Common myeloid progenitor, CD34-positive (primary cell): ENCODE measurements around the gene ABCA2.
A peak's percentile ranks its signal among the peaks of the same experiment; 100 is the strongest.

Source experiments
- CTCF ChIA-PET: fragments of 350-600 bp; sonication (Branson Sonifier 250); formaldehyde crosslinking; loops from one replicate; lab custom pipeline; 2021; ENCODE audit warnings: antibody characterized with exemption; lab: Charles Lee
- POLR2A ChIA-PET: fragments of 350-600 bp; sonication (Branson Sonifier 250); formaldehyde crosslinking; loops from one replicate; lab custom pipeline; 2021; ENCODE audit warnings: antibody characterized with exemption; lab: Charles Lee
- DNase-seq, 3 donors: peaks; one replicate each; pipeline versions ENCODE4 v3.0.0 to v3.0.0-alpha.2; 2013
- H3K27ac ChIP-seq, 2 experiments: 1 replicate in 1 of 2; 2 replicates in 1 of 2; pipeline ENCODE4 v1.7.0; 2013; ENCODE audit warnings: inconsistent platforms in 2 of 2, low read length in 2 of 2, mild to moderate bottlenecking in 2 of 2, low read depth in 1 of 2, moderate library complexity in 1 of 2; ENCODE audit not compliant: severe bottlenecking in 2 of 2, insufficient read depth in 1 of 2, poor library complexity in 1 of 2
- H3K27me3 ChIP-seq, 5 experiments: replicated peaks in 2 of 5; 1 replicate in 3 of 5; 2 replicates in 2 of 5; pipeline versions ENCODE4 v1.6.1 to v1.7.0; 2013; ENCODE audit warnings: low read length in 4 of 5, mild to moderate bottlenecking in 2 of 5, moderate library complexity in 2 of 5, inconsistent platforms in 1 of 5; ENCODE audit not compliant: insufficient read depth in 5 of 5, control insufficient read depth in 4 of 5
- H3K36me3 ChIP-seq, 4 experiments: 1 replicate in 2 of 4; 2 replicates in 2 of 4; pipeline versions ENCODE4 v1.6.1 to v1.7.0; 2013; ENCODE audit warnings: low read length in 3 of 4, control low read depth in 1 of 4, mild to moderate bottlenecking in 1 of 4; ENCODE audit not compliant: control insufficient read depth in 4 of 4, insufficient read depth in 4 of 4
- H3K4me1 ChIP-seq, 4 experiments: 1 replicate in 3 of 4; 2 replicates in 1 of 4; pipeline versions ENCODE4 v1.6.1 to v1.7.1; 2013; ENCODE audit warnings: low read length in 3 of 4, mild to moderate bottlenecking in 3 of 4, control low read depth in 1 of 4, inconsistent platforms in 1 of 4, moderate library complexity in 1 of 4; ENCODE audit not compliant: control insufficient read depth in 4 of 4, insufficient read depth in 4 of 4; ENCODE audit errors: control extremely low read depth in 1 of 4
- H3K4me3 ChIP-seq, 7 experiments: 1 replicate in 4 of 7; 2 replicates in 3 of 7; pipeline versions ENCODE4 v1.5.1 to v1.7.0; 2013; ENCODE audit warnings: mild to moderate bottlenecking in 7 of 7, low read length in 6 of 7, moderate library complexity in 6 of 7, inconsistent platforms in 2 of 7, low read depth in 2 of 7, control low read depth in 1 of 7; ENCODE audit not compliant: insufficient read depth in 4 of 7, control insufficient read depth in 1 of 7; ENCODE audit errors: extremely low read depth in 1 of 7
- H3K9me3 ChIP-seq, 5 experiments: 1 replicate in 4 of 5; 2 replicates in 1 of 5; pipeline versions ENCODE4 v1.6.1 to v1.7.1; 2013; ENCODE audit warnings: low read length in 4 of 5, mild to moderate bottlenecking in 2 of 5, inconsistent platforms in 1 of 5, low read depth in 1 of 5, moderate library complexity in 1 of 5; ENCODE audit not compliant: control insufficient read depth in 4 of 5, insufficient read depth in 2 of 5; ENCODE audit errors: control extremely low read depth in 1 of 5
- WGBS: methylation state at CpG from one replicate; pipeline ENCODE4 v1.1.5; 2013; ENCODE audit not compliant: insufficient coverage; 5-methylcytosine and 5-hydroxymethylcytosine counted together

ABCA2 gene

DNA sequence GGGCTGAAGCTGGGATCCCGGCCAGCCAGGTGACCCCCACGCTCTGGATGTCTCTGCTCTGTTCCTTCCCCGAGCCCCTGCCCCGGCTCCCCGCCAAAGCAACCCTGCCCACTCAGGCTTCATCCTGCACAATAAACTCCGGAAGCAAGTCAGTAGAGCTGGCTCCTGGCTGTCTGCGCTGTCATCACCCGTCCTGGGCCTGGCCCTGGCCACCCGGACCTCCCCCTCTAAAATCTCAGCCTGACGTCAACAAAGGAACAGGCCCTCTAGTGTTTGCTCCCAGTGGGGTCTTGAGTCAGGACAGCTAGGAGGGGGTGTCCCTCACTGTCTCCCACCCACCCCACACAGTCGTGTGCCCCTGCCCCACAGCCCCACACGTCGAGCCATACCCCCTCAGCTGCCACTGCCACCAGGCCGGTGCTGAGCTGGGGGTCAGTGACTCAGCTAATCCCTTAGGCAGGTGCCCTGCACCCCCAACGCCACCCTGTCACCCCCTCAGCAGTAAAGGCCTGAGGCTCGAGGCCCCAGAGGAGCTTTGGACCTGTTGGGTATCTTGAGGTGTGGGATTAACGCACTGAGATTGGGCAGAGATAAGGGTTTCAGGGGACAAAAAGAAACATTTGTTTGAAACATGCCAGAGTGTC is 46.3 kb downstream of the ABCA2 start:
- no peak overlapping the region for H3K27ac ChIP-seq
- peaks cover 0 to 50% (median 11%) of the 10 kb centered on the region in 5 experiments for H3K27me3 ChIP-seq
- H3K4me3 ChIP-seq = no peak overlapping the region
- peaks cover 0 to 36% (median 25%) of the 10 kb centered on the region in 4 experiments for H3K4me1 ChIP-seq
- H3K36me3 ChIP-seq = no peaks in the 10 kb centered on the region
- H3K9me3 ChIP-seq = no peaks in the 10 kb centered on the region
- CTCF ChIA-PET = interaction anchor here (0.9 to 1.6 kb wide), 4 partner anchors 11 to 65 kb away, joined by 3 to 4 read pairs (median 3); partner anchors contain the start of gene PAXX
- POLR2A ChIA-PET = no interaction called here
- DNase-seq = peak in 1 of 3 donors; percentile 13
- 86% methylated on average over 11 of the region's 17 CpGs for WGBS

DNA sequence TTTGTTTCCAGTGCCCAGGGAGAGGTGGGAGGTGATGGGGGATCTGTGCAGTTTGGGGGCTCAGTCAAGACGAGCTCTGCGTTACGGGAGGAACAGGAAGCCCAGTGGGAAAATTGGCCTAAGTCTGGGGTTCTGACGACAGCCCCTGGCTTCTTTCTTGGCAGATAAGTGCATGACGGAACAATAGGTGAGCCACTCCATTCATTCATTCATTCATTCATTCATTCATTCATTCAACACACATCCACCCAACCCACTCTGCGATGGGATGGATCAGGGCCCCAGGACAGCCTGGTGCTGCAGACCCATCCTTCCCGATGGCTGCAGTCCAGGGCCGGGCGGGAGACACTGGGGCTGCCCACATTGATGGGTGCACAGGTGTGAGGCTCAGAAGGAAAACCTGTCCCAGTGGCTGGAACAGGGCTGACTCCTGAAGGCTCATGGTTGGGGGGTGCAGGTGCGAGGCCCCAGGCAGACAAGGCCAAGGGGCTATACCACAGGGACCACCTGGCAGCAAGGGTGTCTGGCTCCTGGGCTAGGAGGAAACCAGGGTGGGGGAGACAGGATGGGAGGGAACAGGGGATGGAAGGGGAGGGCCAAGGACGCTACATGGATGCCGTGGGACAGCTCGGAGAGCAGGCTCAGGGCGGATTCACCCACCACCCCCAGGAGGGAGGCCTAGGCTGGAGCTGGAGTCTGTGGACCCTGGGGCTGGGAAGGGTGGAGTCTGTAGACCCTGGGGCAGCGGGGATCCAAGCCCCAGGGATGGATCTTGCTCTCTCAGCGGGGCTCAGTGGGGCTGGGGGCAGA is 47.2 kb downstream of the ABCA2 start:
- CTCF ChIA-PET = interaction anchor here (0.9 to 1.6 kb wide), 2 partner anchors 12 to 66 kb away, joined by 3 read pairs; partner anchors contain the start of gene PAXX
- H3K9me3 ChIP-seq = no peaks in the 10 kb centered on the region
- H3K36me3 ChIP-seq = no peaks in the 10 kb centered on the region
- no peak overlapping the region for H3K4me3 ChIP-seq
- no peak for DNase-seq
- no peak overlapping the region for H3K27ac ChIP-seq
- peaks cover 0 to 41% (median 33%) of the 10 kb centered on the region in 4 experiments for H3K4me1 ChIP-seq
- H3K27me3 ChIP-seq = peaks cover 0 to 43% (median 8%) of the 10 kb centered on the region in 5 experiments
- 98% methylated on average over 7 of the region's 16 CpGs for WGBS
- POLR2A ChIA-PET = no interaction called here

- DNase-seq = no peak
- H3K27ac ChIP-seq = no peak overlapping the region
- H3K36me3 ChIP-seq = no peaks in the 10 kb centered on the region
- H3K9me3 ChIP-seq = no peaks in the 10 kb centered on the region
- POLR2A ChIA-PET = no interaction called here
- WGBS = 91% methylated on average over 25 of the region's 26 CpGs
- peaks cover 0 to 34% (median 8%) of the 10 kb centered on the region in 5 experiments for H3K27me3 ChIP-seq
- peaks cover 0 to 42% (median 37%) of the 10 kb centered on the region in 4 experiments for H3K4me1 ChIP-seq
- H3K4me3 ChIP-seq = no peak overlapping the region
- CTCF ChIA-PET = no interaction called here
These were observed 48.1 kb downstream of the ABCA2 start for GRCh38 chr9:136979769-136980587.

DNA sequence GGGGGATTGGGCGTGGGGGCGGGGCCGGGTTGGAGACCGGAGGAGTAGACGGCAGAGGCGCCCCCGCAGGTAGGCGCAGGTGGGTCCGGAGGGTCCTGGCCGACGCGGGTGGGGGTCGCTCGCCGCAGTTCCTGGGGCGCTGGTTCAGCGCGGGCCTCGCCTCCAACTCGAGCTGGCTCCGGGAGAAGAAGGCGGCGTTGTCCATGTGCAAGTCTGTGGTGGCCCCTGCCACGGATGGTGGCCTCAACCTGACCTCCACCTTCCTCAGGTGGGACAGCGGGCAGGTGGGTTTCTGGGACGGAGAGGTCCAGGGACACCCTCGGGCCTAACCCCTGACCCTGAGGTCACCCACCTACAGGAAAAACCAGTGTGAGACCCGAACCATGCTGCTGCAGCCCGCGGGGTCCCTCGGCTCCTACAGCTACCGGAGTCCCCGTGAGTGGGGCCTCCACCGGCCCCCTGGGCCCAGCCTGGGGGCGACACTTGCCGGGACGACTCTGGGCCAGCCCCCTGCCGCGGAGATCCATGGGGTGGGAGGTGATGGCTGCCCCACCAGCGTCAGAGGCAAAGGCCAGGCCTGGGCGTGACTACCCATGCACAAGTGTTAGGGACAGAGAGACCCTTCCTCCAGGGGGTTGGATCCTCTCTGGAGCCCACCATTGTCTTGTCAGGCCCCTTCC is 49.0 kb downstream of the ABCA2 start:
- Histone ChIP-seq H3K4me3 (no peak overlapping the region), H3K36me3 (no peaks in the 10 kb centered on the region), H3K9me3 (no peaks in the 10 kb centered on the region), H3K27ac (no peak overlapping the region), H3K27me3 (peaks cover 0 to 24% (median 4%) of the 10 kb centered on the region in 5 experiments), H3K4me1 (peaks cover 0 to 41% (median 36%) of the 10 kb centered on the region in 4 experiments)
- DNase-seq = no peak
- CTCF ChIA-PET = interaction anchor here (1.0 to 5.7 kb wide), 3 partner anchors 8 to 56 kb away, joined by 3 to 28 read pairs (median 17); no protein-coding TSS in a partner anchor
- POLR2A ChIA-PET = interaction anchor here (1.1 kb wide), 1 partner anchor 14 kb away, joined by 3 read pairs; no protein-coding TSS in a partner anchor
- 65% methylated on average over 28 of the region's 41 CpGs for whole genome bisulfite sequencing

GRCh38 chr9:136978073-136978864 is 49.8 kb downstream of the ABCA2 start:
- Histone ChIP-seq H3K27me3 (peaks cover 0 to 17% (median 4%) of the 10 kb centered on the region in 5 experiments), H3K4me1 (peaks cover 0 to 41% (median 36%) of the 10 kb centered on the region in 4 experiments), H3K36me3 (no peaks in the 10 kb centered on the region), H3K9me3 (no peaks in the 10 kb centered on the region), H3K4me3 (peak overlapping the region in 4 of 7 experiments; percentile 19 to 64 (median 46)), H3K27ac (no peak overlapping the region)
- CTCF ChIA-PET = interaction anchor here (1.0 to 5.7 kb wide), 3 partner anchors 9 to 57 kb away, joined by 3 to 28 read pairs (median 17); no protein-coding TSS in a partner anchor
- POLR2A ChIA-PET = interaction anchor here (1.1 kb wide), 1 partner anchor 15 kb away, joined by 3 read pairs; no protein-coding TSS in a partner anchor
- DNase-seq = peak; percentile 43 to 59 (median 55)
- WGBS = 1% methylated on average over 45 of the region's 78 CpGs
